ENCODE measurements around the gene CSMD2. TPM values are rescaled to one million over a fixed set of nuclear protein-coding genes. Genes with fewer than 3 reads are reported as not detected.

The CSMD2 gene
- total RNA-seq, 1 experiment from 2014 or later, result 13.2 TPM

- TF ChIP-seq ERG (CRISPR knock-in tag; IDR thresholded peaks at IDR 0.05) (no peak), ZSCAN18 (CRISPR knock-in tag; IDR thresholded peaks at IDR 0.05) (no peak), USF1 (CRISPR knock-in tag; IDR thresholded peaks at IDR 0.05) (no peak), ZNF423 (CRISPR knock-in tag; IDR thresholded peaks at IDR 0.05) (no peak), GTF2I (CRISPR knock-in tag; conservative IDR thresholded peaks at IDR 0.05) (no peak), NFATC4 (CRISPR knock-in tag; IDR thresholded peaks at IDR 0.05) (no peak), ZNF219 (CRISPR knock-in tag; IDR thresholded peaks at IDR 0.05; ENCODE audit: borderline replicate concordance) (no peak)
Measured at GRCh38 chr1:34065498-34065897, 99.5 kb downstream of the CSMD2 start (continued).

- H3K36me3 Mint-ChIP-seq, result peaks cover 28% of the 10 kb centered on the region
- H3K9me3 Mint-ChIP-seq, result peaks cover 26% of the 10 kb centered on the region
- peaks cover 20% of the 10 kb centered on the region for H3K4me1 Mint-ChIP-seq
- DNase-seq (ENCODE audit: low spot score) (no peak), ATAC-seq (no peak)
- CTCF ChIA-PET, result interaction anchor here (4.6 kb wide), 1 partner anchor 47 kb away, joined by 23 read pairs; no protein-coding TSS in a partner anchor
- no peak overlapping the region for H3K4me3 Mint-ChIP-seq
- no peaks in the 10 kb centered on the region for H3K27me3 Mint-ChIP-seq (ENCODE audit: low read depth)
- TF ChIP-seq PRDM15 (CRISPR knock-in tag; IDR thresholded peaks at IDR 0.05), result no peak
- no peak for TF ChIP-seq MYBL2 (CRISPR knock-in tag; IDR thresholded peaks at IDR 0.05)
- TF ChIP-seq ZNF423 (CRISPR knock-in tag; IDR thresholded peaks at IDR 0.05), result no peak
- TF ChIP-seq E2F1 (CRISPR knock-in tag; IDR thresholded peaks at IDR 0.05), result no peak
- no peak for TF ChIP-seq SMAD3 (CRISPR knock-in tag; IDR thresholded peaks at IDR 0.05; ENCODE audit: borderline replicate concordance)
- no peak for TF ChIP-seq ZBTB21 (CRISPR knock-in tag; IDR thresholded peaks at IDR 0.05; ENCODE audit: borderline replicate concordance)
- no peak for TF ChIP-seq ATF3 (CRISPR knock-in tag; conservative IDR thresholded peaks at IDR 0.05)
- no peak overlapping the region for H3K27ac Mint-ChIP-seq
- POLR2A ChIA-PET, result no interaction called here
Measured at GRCh38 chr1:34060901-34061415, 104.1 kb downstream of the CSMD2 start.

- H3K4me3 Mint-ChIP-seq, result no peak overlapping the region
- peaks cover 23% of the 10 kb centered on the region for H3K36me3 Mint-ChIP-seq
- peaks cover 20% of the 10 kb centered on the region for H3K4me1 Mint-ChIP-seq
- DNase-seq (ENCODE audit: low spot score) (no peak), ATAC-seq (no peak)
- ChIA-PET POLR2A (no interaction called here), CTCF (interaction anchor here (4.6 kb wide), 1 partner anchor 47 kb away, joined by 23 read pairs; no protein-coding TSS in a partner anchor)
- H3K27me3 Mint-ChIP-seq (ENCODE audit: low read depth), result no peaks in the 10 kb centered on the region
- no peak overlapping the region for H3K27ac Mint-ChIP-seq
- H3K9me3 Mint-ChIP-seq, result peaks cover 19% of the 10 kb centered on the region
- no peak for TF ChIP-seq ZMAT4 (CRISPR knock-in tag; IDR thresholded peaks at IDR 0.05)
- no peak for TF ChIP-seq FOXP4 (CRISPR knock-in tag; IDR thresholded peaks at IDR 0.05)
- no peak for TF ChIP-seq FOXP1 (CRISPR knock-in tag; IDR thresholded peaks at IDR 0.05; ENCODE audit: borderline replicate concordance)
- no peak for TF ChIP-seq TP53 (CRISPR knock-in tag; IDR thresholded peaks at IDR 0.05)
- TF ChIP-seq MYBL2 (CRISPR knock-in tag; IDR thresholded peaks at IDR 0.05), result no peak
- no peak for TF ChIP-seq JUN (CRISPR knock-in tag; IDR thresholded peaks at IDR 0.05)
- no peak for TF ChIP-seq MLX (CRISPR knock-in tag; IDR thresholded peaks at IDR 0.05)
Measured at GRCh38 chr1:34060187-34060730, 104.8 kb downstream of the CSMD2 start.

All from WTC11 (cell line).